HG02852 (cell line): ENCODE data around the gene CDH5.

Source experiments
- ATAC-seq: cut with Tn5 transposase; IDR thresholded peaks from one replicate; pipeline ENCODE4 v1.9.1; 2021; ENCODE audit warnings: mild to moderate bottlenecking, moderate library complexity; ENCODE audit not compliant: unreplicated experiment

CDH5 gene

DNA sequence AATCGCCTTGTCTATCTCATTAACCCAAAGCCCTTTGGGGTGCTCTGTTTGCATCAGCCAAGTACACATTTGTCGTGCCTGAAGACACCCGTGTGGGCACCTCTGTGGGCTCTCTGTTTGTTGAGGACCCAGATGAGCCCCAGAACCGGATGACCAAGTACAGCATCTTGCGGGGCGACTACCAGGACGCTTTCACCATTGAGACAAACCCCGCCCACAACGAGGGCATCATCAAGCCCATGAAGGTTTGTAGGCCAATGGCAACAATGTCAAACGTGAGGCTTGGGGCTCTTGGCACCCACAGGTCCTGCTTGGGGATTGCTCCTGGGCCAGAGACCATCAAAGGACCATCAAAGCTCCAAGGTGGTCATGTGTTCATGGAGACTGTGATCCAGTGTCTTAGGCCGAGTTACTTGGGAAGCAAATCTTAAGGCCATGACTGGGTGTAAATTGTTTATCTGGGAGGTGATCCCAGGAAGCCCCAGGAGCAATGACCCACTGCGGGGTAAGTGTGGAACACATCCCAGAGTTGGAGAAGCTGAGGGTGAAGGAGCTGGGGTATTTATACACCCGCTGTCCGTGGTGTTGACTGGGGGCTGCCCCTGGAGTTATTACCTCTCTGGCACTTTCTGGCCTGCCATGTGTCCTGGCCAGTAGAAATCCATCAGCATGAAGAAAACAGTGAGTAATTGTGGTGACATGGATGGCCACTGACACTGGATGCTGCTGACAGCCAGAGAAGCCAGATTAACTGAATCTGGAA is 24.0 kb downstream of the CDH5 start:
- ATAC-seq = no peak

DNA sequence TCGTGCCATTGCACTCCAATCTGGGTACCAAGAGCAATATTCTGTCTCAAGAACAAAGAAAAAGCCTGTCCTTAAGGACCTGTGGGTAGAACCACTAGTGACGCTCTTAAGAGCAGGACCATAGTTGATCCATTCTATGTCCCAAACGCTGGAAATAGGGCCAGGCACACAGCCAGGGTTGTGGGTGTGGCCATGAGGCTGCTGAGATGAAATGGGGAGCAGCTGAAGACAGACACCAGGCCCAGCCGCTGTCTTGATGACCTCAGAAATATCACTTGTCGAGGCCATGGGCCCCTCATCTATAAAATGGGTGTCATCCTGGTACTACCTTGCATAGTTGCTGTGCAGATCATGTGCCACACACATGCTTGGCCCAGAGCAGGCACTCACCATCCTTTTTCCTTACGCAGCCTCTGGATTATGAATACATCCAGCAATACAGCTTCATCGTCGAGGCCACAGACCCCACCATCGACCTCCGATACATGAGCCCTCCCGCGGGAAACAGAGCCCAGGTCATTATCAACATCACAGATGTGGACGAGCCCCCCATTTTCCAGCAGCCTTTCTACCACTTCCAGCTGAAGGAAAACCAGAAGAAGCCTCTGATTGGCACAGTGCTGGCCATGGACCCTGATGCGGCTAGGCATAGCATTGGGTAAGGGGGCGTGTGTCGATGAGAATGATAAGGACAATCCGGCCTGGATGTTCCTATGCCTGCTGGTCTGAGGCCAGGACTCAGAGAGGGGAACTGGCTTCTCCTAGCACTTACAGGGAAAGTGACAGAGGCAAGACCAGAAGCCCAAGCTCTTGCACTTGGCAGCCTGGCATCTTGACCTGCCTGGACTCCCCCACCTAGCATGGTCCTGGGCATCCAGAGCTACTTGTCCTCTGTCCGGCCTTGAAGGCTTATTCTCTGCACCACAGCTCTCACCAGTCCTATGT is 25.5 kb downstream of the CDH5 start:
- no peak for ATAC-seq

DNA sequence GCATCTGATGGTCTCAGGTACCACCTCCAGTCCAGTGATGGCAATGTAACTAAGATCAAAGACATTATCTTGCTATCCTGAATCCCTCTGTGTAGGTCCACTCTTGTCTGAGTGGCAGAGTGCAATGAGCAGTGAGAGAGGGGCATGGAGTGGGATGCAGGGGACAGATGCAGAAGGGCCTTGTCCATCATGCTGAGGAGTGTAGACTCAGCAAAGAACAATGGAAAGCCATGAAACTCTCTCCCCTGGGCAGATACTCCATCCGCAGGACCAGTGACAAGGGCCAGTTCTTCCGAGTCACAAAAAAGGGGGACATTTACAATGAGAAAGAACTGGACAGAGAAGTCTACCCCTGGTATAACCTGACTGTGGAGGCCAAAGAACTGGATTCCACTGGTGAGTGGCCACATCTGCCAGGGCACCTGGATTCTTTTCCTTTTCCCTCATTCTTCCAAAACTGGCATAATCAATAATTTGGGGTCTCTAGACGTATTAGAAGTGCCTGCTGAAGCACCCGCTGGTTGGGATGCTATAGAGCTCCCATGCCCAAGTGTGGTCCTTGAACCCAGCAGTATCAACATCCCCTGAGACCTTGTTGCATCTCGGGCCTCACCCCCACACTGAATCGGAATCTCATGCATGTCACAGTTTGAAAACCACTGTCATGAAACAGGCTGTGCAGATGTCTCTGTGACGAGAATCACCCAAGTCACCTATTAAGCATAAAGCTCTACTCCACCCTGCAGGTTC is 29.5 kb downstream of the CDH5 start:
- no peak for ATAC-seq

DNA sequence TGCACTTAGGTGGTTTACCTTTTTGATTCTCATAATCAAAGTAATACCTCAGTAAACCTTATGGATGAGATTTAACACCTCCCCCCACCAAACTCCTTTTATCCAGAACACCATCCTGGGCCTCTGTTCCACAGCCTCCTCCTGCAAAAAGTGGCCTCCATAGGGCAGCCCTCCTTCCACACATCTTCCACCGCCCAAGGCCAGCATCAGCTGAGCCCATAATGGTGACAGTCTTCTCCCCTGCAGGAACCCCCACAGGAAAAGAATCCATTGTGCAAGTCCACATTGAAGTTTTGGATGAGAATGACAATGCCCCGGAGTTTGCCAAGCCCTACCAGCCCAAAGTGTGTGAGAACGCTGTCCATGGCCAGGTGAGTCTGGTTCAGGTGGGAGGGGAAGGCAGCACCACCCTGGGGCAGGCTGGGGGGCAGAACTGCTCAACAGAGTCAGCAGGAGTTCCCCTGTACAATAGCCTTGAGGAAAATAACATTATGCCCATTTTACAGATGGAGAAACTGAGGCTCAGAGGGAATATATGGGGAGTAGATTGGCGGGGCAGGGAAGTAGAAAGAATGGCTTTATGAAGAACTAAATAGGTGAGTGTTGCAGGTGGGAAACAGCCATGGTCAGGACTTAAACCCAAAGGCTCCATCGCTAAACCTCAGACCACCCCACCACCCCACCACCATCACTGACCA is 31.4 kb downstream of the CDH5 start:
- no peak for ATAC-seq

DNA sequence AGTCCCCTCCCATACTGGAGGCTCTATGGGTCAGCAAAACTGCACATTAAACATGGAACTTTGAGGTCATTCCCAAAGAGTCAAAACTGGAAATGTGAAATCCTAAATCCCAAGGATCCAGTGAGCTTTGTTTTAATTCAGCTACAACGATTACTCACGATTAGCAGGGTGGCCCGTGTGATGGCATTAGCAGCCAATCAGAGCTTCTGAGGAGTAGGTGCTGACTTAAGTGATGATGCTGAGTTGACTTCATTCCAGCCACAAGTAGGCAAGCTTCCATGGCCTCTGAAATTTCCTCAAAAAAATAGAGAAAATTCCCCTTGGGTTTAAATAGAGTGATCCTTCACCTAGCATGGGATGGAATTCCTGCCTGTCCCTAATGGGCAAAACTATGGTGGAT is 32.5 kb downstream of the CDH5 start:
- ATAC-seq = no peak

DNA sequence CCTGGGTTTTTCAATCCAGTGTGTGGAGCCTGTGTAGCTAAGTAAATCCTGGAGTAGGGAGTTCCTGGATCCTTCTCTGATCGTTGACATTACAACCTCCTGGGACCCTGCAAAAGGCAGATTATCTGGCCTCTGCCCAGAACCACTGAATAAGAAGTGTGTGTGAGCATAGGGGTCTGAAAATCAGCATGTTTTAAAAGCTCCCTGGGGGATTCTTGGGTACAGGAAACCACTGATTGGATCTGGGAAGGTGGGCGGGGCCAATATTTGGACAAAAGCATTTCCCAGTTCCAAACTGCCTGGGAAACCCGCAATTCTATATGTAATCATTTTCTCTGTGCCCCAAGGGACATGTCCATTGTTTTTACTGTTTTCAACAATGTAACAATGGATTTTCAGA is 33.4 kb downstream of the CDH5 start:
- no peak for ATAC-seq

DNA sequence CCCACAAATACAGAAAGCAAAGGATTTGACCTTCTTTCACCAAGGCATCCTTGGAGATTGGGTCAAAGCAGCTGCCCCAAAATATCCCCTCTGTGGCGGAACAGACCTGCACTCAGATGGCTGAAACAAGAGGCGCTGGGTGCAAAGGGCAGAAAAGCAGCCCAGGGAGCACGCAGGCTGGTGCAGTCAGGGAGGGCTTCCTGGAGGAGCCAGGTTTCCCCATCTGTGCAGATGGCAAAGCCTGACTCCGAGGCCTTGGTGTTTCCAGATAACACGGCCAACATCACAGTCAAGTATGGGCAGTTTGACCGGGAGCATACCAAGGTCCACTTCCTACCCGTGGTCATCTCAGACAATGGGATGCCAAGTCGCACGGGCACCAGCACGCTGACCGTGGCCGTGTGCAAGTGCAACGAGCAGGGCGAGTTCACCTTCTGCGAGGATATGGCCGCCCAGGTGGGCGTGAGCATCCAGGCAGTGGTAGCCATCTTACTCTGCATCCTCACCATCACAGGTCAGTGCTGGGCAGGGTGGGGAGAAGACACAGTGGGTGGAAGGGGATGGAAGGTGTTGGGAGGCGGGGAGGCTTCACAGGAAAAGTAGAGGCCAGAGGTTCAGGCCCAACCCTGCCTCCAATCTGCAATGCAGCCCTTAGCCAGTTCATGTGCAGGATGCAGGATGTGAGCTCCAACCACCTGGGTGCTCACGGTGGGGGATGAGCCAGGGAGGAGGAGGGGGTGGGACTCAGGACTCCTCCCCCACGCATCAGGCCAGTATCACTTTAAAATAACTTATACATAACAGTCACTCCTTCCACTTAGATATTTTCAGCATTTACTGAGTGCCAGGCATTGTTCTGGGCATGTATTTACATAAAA is 34.3 kb downstream of the CDH5 start:
- ATAC-seq = no peak

DNA sequence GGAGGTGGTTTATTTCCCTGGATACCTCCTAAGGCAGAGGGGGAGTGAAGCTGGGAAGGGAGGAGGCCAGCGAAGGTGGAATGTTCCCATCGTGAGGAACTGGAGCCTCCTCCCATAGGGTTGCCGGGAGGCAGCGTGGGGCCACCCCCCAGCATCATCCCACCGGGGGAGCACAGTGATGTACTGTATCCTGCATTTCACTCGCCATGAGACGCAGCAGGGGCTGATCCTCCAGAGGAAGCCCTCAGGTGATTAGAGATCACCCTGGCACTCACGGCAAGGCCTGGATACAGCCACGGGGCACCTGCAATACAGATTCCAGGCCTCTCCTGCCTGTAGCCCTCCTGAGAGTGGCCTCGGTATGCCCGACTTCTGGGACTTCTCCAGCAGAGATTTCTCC is 35.1 kb downstream of the CDH5 start:
- no peak for ATAC-seq

DNA sequence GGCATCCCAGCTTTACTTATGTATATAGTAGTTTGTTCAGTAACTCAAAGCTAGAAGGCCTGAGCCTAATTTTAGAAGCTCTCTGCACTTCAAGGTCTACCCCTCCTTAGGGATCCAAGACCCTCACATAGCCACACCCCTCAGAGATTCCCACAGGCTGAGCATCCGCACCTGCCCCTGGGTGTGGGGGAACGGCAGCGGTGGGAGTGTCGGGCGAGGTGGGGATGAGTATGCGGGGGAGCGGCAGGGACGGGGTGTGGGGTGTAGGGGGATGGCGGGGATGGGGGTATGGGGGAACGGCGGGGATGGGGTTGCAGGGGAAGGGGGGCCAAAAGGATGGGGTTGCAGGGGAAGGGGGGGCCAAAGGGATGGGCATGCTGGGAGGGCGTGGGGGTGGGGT is 35.7 kb downstream of the CDH5 start:
- ATAC-seq = no peak

DNA sequence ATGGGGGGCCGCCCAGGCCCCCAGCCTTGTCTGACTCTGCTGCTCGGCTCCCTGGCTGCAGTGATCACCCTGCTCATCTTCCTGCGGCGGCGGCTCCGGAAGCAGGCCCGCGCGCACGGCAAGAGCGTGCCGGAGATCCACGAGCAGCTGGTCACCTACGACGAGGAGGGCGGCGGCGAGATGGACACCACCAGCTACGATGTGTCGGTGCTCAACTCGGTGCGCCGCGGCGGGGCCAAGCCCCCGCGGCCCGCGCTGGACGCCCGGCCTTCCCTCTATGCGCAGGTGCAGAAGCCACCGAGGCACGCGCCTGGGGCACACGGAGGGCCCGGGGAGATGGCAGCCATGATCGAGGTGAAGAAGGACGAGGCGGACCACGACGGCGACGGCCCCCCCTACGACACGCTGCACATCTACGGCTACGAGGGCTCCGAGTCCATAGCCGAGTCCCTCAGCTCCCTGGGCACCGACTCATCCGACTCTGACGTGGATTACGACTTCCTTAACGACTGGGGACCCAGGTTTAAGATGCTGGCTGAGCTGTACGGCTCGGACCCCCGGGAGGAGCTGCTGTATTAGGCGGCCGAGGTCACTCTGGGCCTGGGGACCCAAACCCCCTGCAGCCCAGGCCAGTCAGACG is 36.2 kb downstream of the CDH5 start:
- ATAC-seq = no peak

DNA sequence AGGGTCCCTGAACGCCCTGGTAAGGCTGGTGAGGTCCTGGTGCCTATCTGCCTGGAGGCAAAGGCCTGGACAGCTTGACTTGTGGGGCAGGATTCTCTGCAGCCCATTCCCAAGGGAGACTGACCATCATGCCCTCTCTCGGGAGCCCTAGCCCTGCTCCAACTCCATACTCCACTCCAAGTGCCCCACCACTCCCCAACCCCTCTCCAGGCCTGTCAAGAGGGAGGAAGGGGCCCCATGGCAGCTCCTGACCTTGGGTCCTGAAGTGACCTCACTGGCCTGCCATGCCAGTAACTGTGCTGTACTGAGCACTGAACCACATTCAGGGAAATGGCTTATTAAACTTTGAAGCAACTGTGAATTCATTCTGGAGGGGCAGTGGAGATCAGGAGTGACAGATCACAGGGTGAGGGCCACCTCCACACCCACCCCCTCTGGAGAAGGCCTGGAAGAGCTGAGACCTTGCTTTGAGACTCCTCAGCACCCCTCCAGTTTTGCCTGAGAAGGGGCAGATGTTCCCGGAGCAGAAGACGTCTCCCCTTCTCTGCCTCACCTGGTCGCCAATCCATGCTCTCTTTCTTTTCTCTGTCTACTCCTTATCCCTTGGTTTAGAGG is 37.1 kb downstream of the CDH5 start:
- ATAC-seq = no peak

DNA sequence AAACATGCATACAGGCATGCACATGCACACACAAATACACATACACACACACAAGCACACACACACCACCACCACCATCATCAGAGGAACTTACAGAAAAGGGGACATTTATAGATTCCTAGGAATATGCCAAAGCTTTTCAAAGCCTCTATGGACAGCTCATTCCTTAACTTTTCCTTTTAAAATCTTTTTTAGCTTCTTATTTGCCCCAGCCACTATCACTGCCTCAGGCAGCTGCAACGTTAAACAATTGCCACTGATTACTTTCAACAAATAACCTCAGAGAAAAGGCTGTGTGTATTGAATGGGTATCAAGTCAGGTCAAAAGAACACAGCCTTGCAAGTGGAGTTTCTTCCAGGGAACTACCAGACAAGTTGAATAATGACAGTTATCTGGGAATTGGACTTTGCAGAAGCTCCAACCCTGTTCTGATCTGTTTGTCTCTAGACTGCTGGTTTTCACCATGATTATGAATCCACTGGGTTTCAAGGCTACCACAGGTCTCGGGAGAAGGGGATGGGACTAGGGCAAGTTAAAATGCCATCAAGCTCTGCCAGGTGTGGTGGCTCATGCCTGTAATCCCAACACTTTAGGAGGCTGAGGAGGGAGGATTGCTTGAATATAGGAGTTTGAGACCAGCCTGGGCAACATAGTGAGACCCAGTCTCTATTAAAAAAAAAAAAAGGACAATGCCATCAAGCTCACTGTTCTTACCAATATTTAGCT is 38.7 kb downstream of the CDH5 start:
- no peak for ATAC-seq

DNA sequence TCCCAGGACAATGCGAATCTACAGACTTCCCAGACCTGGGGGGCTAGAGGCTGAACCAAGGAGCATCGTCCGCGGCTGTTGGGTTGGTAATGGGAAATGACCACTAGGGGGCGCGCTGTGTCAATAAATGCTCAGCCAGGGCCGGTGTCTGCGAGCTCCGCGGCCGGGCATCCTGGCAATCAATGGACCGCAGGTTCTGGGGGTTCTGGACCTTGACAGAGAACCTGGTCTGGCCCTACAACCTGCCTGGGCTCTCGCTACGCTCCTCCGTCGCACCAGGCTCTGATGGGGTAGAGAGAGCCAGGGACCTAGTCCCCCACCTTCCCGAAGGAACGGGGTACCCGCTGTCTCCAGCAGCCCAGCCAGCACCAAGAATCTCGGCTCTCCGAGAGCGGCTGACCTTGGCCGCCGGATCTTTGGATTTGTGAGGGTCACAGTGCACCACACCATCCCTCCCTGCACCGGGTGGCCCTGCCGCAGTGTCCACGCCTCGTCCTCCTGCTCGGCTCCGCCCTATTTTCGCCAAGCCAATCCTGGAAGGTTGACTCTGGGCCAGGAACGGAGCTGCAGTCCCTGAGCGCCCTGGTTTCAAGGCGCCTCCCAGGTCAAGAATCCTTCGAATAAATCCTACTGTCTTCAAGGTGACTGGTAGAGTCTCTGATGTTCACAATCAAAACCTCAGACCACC is 40.2 kb downstream of the CDH5 start:
- peak; percentile 93 for ATAC-seq

DNA sequence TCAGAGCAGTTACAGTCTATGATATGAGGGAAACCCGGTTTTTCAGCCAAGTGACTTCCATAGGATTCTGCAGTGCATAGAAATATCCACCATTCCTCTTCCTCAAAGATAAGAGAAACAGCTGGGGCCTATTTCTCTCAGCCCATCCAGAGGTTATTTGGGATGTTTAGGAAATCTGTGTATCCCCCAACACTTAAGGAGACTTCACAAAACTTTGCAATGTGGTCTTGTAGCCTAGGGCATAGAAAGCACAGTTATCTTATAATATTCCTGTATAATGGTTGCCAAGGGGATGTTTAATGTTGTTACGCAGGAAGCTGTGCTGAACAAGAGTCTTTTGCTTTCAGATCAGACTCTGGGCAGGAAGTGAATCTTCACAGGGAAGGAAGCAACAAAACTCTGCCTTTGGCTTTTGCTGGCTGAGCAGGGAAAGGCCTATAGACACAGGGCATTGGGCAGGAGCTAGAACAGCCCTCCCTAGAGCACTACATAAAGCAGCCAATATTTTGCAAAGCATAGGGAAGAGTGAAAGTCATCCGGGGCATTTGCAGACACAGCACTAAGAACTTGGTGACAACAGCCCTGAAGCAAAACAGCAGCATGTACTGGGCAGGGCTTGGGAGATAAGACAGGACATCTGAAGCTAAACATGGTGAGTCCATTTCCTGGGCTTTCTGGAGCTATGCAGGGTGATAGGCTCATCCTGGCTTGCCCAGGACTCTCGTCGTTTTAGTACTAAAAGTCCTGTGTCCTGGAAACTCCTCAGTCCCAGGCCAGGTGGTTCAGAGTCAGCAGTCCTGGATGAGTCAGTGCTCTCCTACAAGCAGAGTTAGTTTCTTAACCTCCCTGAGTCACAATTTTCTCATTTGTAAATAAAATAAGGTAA is 41.9 kb downstream of the CDH5 start:
- ATAC-seq = no peak

DNA sequence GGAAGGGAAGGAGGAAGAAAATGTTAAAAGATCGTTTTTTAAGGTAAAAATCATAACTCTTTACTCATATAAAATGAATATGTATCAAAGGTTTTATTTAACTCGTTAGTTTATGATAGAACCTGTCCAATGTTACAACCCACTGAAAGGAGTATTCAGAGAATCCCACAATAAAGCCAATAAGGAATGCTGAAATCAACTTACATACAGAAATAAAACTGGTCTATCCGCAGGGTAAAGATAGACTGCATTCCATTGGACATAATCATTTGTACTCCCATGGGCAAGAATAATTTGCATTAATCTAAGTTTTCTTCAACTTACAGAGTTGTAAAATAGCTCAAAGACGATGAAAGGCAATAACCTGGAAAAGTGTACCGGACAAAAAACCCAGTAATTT is 42.7 kb downstream of the CDH5 start:
- ATAC-seq = no peak

DNA sequence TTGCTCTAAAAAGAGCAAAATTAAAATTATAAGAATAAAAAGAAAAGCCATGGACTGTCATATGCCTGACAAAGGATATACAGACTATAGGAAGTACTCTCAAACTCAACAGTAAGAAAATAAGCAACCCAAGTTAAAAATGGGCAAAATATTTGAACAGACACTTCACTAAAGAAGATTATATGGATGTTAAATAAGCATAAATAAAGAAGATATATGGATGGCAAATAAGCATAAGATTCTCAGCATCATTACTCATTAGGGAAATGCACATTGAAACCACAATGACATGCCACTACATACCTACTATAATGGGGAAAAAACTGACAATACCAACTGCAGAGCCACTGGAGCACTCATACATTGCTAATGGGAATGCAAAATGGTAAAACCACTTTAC is 45.7 kb downstream of the CDH5 start:
- ATAC-seq = no peak

DNA sequence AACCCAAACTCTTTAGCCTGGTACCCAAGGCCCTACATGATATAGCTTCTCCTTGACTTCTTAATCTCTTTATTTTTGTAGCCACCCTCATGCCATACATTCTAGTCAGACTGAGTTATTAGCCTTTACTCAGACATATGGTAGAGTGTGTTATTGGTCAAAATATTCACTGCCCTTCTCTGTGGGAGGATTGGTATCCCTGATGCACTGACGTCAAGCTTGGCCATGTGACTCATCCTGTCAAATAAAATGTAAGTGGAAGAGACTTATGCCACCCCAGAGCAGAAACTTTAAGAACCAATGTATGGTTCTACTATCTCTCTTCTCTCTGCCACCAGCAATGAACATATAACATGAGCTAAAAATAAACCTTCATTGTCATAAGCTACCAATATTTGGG is 48.4 kb downstream of the CDH5 start:
- ATAC-seq = no peak
